Measurements from ENCODE around the gene WWTR1.
A peak's percentile ranks its signal among the peaks of the same experiment; 100 is the strongest.

Gene WWTR1

DNA sequence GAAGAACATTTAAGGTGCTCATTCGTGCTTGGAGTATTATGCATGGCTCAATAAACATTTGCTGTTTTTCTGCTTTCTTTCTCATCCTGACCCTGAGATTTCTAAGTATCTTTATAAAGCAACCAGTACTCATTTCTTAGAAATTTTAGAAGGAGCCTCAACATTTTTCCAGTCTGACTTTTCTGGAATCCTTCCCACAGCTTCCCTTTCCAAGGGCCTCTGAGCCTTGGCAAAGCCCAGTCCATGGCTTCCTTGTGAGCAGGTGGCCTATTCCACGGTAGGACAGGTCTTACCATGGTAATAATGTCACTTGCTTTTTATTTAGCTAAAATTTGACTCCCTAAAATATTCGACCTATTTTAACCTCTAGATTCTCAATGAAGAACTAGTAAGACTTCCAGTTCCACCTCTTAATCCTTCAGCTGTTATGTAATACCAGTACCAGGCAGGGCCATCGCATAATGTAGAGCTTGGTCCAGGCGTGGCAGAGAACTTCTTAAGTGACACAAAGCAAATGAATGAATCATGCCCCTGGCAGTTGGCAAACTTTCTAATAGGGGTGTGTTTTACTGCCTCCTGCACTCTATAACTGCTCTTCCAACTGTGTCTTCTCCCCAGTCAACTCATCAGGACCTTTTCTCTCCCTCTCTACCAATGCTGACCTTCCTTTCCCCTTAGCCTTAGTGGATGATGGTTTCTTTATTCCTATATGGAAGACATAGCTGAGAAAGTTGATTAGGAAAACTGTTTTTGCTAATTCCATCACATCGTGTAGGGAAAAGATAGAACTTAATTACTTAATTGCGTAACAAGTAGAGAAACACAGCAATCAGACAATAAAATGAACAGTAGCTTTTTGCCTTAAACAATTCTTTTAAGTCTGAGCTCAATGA is 184.2 kb downstream of the WWTR1 start:
- no peak for TF ChIP-seq CTCF (IDR thresholded peaks at IDR 0.05; ENCODE audit: low read depth, low read length)
- H3K4me1 ChIP-seq: peaks cover 17% of the 10 kb centered on the region
- peak; percentile 34 for DNase-seq
- H3K36me3 ChIP-seq: no peaks in the 10 kb centered on the region
- H3K27me3 ChIP-seq: no peaks in the 10 kb centered on the region
- no peaks in the 10 kb centered on the region for H3K9me3 ChIP-seq
- H3K4me3 ChIP-seq (ENCODE audit: low read depth, low read length): no peak overlapping the region

GRCh38 chr3:149472030-149472797 is 185.6 kb downstream of the WWTR1 start:
- H3K27me3 ChIP-seq: no peaks in the 10 kb centered on the region
- no peak overlapping the region for H3K4me3 ChIP-seq (ENCODE audit: low read depth, low read length)
- H3K9me3 ChIP-seq: no peaks in the 10 kb centered on the region
- peaks cover 17% of the 10 kb centered on the region for H3K4me1 ChIP-seq
- DNase-seq: peak; percentile 20
- no peaks in the 10 kb centered on the region for H3K36me3 ChIP-seq
- no peak for TF ChIP-seq CTCF (IDR thresholded peaks at IDR 0.05; ENCODE audit: low read depth, low read length)

DNA sequence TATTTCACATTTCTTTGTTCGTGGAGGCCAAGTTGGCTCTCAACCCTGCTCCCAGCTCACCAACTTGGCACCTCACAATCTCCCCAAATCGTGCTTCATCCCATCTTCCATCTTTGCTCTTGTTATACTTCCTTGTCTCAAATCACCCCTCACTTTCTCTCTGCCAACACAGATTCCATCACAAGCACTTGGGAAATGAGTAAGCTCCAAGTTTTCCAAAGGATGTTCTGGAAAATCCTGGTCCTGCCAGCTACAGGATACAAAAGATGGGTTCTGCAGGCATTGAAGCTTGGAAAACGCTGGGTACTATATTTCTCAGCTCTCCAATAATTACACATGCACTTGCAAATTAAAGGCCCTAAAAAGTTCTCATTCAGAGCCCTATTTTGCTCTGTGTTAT is 187.4 kb downstream of the WWTR1 start:
- Histone ChIP-seq H3K27me3 (no peaks in the 10 kb centered on the region), H3K9me3 (no peaks in the 10 kb centered on the region), H3K36me3 (no peaks in the 10 kb centered on the region), H3K4me1 (peaks cover 17% of the 10 kb centered on the region), H3K4me3 (ENCODE audit: low read depth, low read length) (no peak overlapping the region)
- no peak for TF ChIP-seq CTCF (IDR thresholded peaks at IDR 0.05; ENCODE audit: low read depth, low read length)
- DNase-seq: no peak

DNA sequence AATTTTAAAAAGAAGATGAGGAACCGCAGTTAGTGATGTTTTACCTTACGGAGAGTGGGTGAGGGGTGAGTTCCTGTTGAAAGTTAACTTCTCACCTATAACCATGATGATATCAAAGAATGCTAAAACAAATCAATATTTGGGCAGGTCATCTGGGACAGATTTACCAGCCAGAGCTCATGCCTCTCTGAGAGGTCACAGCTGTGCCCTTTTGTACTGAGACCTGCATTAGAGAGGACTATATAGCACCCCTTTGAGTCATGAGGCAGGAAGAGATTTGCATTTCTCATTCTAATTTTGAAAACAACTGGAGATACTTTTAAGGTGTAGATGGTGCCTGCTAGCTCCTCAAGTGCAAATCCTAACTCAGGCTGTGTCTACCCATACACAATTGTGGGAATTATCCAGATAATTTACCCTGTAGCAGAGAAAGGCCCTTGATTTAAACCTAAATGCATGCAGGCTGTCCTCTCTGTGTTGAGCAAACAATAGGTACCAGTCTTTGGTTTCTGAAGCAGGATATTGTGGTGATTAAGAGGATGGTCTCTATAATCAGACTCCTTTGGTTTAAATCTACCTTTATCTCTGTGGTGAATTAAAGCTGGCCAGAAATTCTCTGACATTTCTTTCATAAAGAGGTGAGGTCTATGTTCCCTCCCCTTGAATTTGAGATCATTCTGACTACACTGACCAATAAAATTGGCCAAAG is 189.2 kb downstream of the WWTR1 start:
- H3K27me3 ChIP-seq: no peaks in the 10 kb centered on the region
- H3K36me3 ChIP-seq: no peaks in the 10 kb centered on the region
- no peak for TF ChIP-seq CTCF (IDR thresholded peaks at IDR 0.05; ENCODE audit: low read depth, low read length)
- DNase-seq: no peak
- H3K4me3 ChIP-seq (ENCODE audit: low read depth, low read length): no peak overlapping the region
- H3K4me1 ChIP-seq: peaks cover 3% of the 10 kb centered on the region
- no peaks in the 10 kb centered on the region; the same call in 1 of the 2 replicates for H3K9me3 ChIP-seq
